HEK293 (cell line): ENCODE results near the gene NKG7.

Experiments used
- CTCF ChIA-PET: fragments of 350-600 bp; formaldehyde crosslinking; extraction: SDS; loops from one replicate; lab custom pipeline; 2021; ENCODE audit warnings: antibody characterized with exemption; lab: Yijun Ruan, JAX
- POLR2A ChIA-PET: fragments of 300-600 bp; formaldehyde crosslinking; extraction: SDS; loops from one replicate; lab custom pipeline; 2020; ENCODE audit warnings: antibody characterized with exemption, inconsistent platforms; lab: Yijun Ruan, JAX
- H3K27ac ChIP-seq: fragments of 200-500 bp; sonication (Bioruptor generic); 2 replicates; pipeline ENCODE4 v1.5.1; 2014; ENCODE audit warnings: low read depth, low read length, control low read depth, inconsistent platforms; ENCODE audit errors: extremely low read depth
- H3K36me3 ChIP-seq, 2 experiments: fragments of 200-500 bp in 1 of 2; sonication (Bioruptor generic) in 1 of 2; 1 replicate in 1 of 2; 2 replicates in 1 of 2; pipeline ENCODE4 v1.5.1; 2014 to 2017; ENCODE audit warnings: inconsistent platforms in 2 of 2, low read length in 2 of 2; ENCODE audit not compliant: control insufficient read depth in 2 of 2, insufficient read depth in 1 of 2
- H3K4me1 ChIP-seq: fragments of 200-500 bp; sonication (Bioruptor generic); 2 replicates; pipeline ENCODE4 v1.5.1; 2014; ENCODE audit warnings: mild to moderate bottlenecking, low read length, inconsistent platforms; ENCODE audit not compliant: control insufficient read depth, insufficient read depth
- H3K4me3 ChIP-seq: 2 replicates; pipeline ENCODE4 v1.5.1; 2011; ENCODE audit warnings: low read depth, mild to moderate bottlenecking, control low read depth, low read length, moderate library complexity
- H3K9me3 ChIP-seq: fragments of 200-500 bp; sonication (Bioruptor generic); 2 replicates; pipeline ENCODE4 v1.5.1; 2014; ENCODE audit warnings: low read depth, low read length, inconsistent platforms; ENCODE audit not compliant: control insufficient read depth, insufficient read depth
- MEIS1 ChIP-seq: sonication (generic); formaldehyde crosslinking; IDR thresholded peaks from 2 replicates; pipeline ENCODE4 v1.8.1; 2022; ENCODE audit warnings: missing genetic modification reagents, mild to moderate bottlenecking, borderline replicate concordance
- SALL2 ChIP-seq: fragments of 450-650 bp; formaldehyde crosslinking; IDR thresholded peaks from 2 replicates; pipeline ENCODE4 v1.5.0; 2017; ENCODE audit warnings: missing biosample characterization, mild to moderate bottlenecking, missing genetic modification characterization, borderline replicate concordance
- SCRT1 ChIP-seq: fragments of 450-650 bp; formaldehyde crosslinking; IDR thresholded peaks from 2 replicates; pipeline ENCODE4 v1.5.1; 2016; ENCODE audit warnings: missing biosample characterization, missing genetic modification characterization, borderline replicate concordance
- SETDB1 ChIP-seq: IDR thresholded peaks from one replicate; pipeline ENCODE4 v1.6.1; 2017; ENCODE audit warnings: mild to moderate bottlenecking, low read length, moderate library complexity, mixed read lengths; ENCODE audit not compliant: insufficient read length
- SP2 ChIP-seq: fragments of 450-650 bp; formaldehyde crosslinking; IDR thresholded peaks from 2 replicates; pipeline ENCODE4 v1.5.1; 2016; ENCODE audit warnings: missing biosample characterization, missing genetic modification characterization
- YY2 ChIP-seq: fragments of 450-650 bp; formaldehyde crosslinking; IDR thresholded peaks from 2 replicates; pipeline ENCODE4 v1.5.1; 2016; ENCODE audit warnings: missing biosample characterization, missing genetic modification characterization
- ZFHX2 ChIP-seq: fragments of 450-650 bp; formaldehyde crosslinking; conservative IDR thresholded peaks from 2 replicates; pipeline ENCODE4 v1.5.1; 2016; ENCODE audit warnings: missing biosample characterization, missing genetic modification characterization
- ZFP41 ChIP-seq: fragments of 450-650 bp; formaldehyde crosslinking; IDR thresholded peaks from 2 replicates; pipeline ENCODE4 v1.5.1; 2016; ENCODE audit warnings: missing biosample characterization, missing genetic modification characterization, borderline replicate concordance
- ZIC2 ChIP-seq: fragments of 450-650 bp; formaldehyde crosslinking; IDR thresholded peaks from 2 replicates; pipeline ENCODE4 v1.5.1; 2016; ENCODE audit warnings: missing biosample characterization, missing genetic modification characterization
- ZNF366 ChIP-seq: fragments of 450-650 bp; formaldehyde crosslinking; conservative IDR thresholded peaks from 2 replicates; pipeline ENCODE4 v1.5.1; 2016; ENCODE audit warnings: missing biosample characterization, missing genetic modification characterization
- ZNF426 ChIP-seq: fragments of 450-650 bp; formaldehyde crosslinking; IDR thresholded peaks from 2 replicates; pipeline ENCODE4 v1.5.1; 2017; ENCODE audit warnings: missing biosample characterization, missing genetic modification characterization, mild to moderate bottlenecking, inconsistent platforms, moderate library complexity
- ZNF433 ChIP-seq: fragments of 450-650 bp; formaldehyde crosslinking; IDR thresholded peaks from 2 replicates; pipeline ENCODE4 v1.5.1; 2016; ENCODE audit warnings: missing biosample characterization, missing genetic modification characterization, low read depth
- ZNF558 ChIP-seq: fragments of 450-650 bp; formaldehyde crosslinking; IDR thresholded peaks from 2 replicates; pipeline ENCODE4 v1.5.1; 2016; ENCODE audit warnings: missing biosample characterization, missing genetic modification characterization
- ZNF623 ChIP-seq: fragments of 450-650 bp; formaldehyde crosslinking; IDR thresholded peaks from 2 replicates; pipeline ENCODE4 v1.5.1; 2016; ENCODE audit warnings: missing biosample characterization, missing genetic modification characterization
- ZNF670 ChIP-seq: fragments of 450-650 bp; formaldehyde crosslinking; IDR thresholded peaks from 2 replicates; pipeline ENCODE4 v1.5.1; 2016; ENCODE audit warnings: missing biosample characterization, missing genetic modification characterization, low read depth
- ZNF768 ChIP-seq: fragments of 450-650 bp; formaldehyde crosslinking; IDR thresholded peaks from 2 replicates; pipeline ENCODE4 v1.5.1; 2018; ENCODE audit warnings: missing biosample characterization, mild to moderate bottlenecking, missing genetic modification characterization
- ZSCAN30 ChIP-seq: fragments of 450-650 bp; IDR thresholded peaks from 2 replicates; pipeline ENCODE4 v1.5.1; 2018; ENCODE audit warnings: missing biosample characterization, mild to moderate bottlenecking, missing genetic modification characterization, moderate library complexity
- TF ChIP-seq, protein P1 (sequence below): fragments of 450-650 bp; formaldehyde crosslinking; IDR thresholded peaks from 2 replicates; pipeline ENCODE4 v1.5.1; 2017; ENCODE audit warnings: missing biosample characterization, missing genetic modification characterization
- TF ChIP-seq, protein P2 (sequence below): fragments of 450-650 bp; formaldehyde crosslinking; IDR thresholded peaks from 2 replicates; pipeline ENCODE4 v1.5.1; 2016; ENCODE audit warnings: missing biosample characterization, missing genetic modification characterization
- TF ChIP-seq, protein P3 (sequence below): fragments of 450-650 bp; formaldehyde crosslinking; IDR thresholded peaks from 2 replicates; pipeline ENCODE4 v1.5.1; 2016; ENCODE audit warnings: missing biosample characterization, missing genetic modification characterization, low read depth
- TF ChIP-seq, protein P4 (sequence below): fragments of 450-650 bp; formaldehyde crosslinking; IDR thresholded peaks from 2 replicates; pipeline ENCODE4 v1.5.1; 2016; ENCODE audit warnings: missing biosample characterization, missing genetic modification characterization
- TF ChIP-seq, protein P5 (sequence below): fragments of 450-650 bp; formaldehyde crosslinking; IDR thresholded peaks from 2 replicates; pipeline ENCODE4 v1.5.1; 2017; ENCODE audit warnings: missing biosample characterization, missing genetic modification characterization

NKG7 gene

DNA sequence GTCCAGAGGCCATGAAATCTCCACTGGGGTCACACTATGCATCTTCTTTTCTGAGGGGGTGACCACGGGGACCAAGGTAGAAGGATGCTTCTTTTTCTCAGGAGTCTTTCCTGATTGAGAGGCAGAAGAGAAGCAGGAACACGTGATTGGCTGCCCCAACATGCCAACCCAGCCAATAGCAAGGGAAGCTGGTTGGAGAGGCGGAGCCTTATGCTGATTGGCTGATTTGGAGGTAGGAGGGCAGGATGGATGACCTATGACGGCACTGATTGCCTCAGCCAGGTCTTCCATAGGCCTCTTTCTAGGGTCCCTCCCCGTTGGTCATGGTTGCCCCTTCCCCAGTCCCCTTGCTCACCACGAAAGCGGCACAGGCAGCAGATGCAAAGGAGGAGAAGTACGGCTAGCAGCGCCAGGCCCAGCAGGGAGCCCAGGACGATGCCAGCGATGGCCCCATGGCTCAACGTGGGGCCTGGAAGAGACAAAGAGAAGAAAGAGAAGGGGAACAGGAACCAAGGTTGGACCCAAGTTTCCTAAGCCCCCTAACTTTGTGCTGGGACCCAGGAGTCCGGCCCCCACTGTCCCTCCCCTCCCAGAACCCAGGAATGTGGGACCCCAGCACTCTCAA, 38.5 kb downstream of the NKG7 start:
- no peaks in the 10 kb centered on the region for H3K9me3 ChIP-seq
- POLR2A ChIA-PET, result interaction anchor here (2.0 kb wide), 1 partner anchor 34 kb away, joined by 4 read pairs; no protein-coding TSS in a partner anchor
- H3K4me1 ChIP-seq, result no peaks in the 10 kb centered on the region
- TF ChIP-seq ZNF558 (tag by site-specific recombination) (no peak), SP2 (tag by site-specific recombination) (0 out of 2 replicates have a peak, but pooled peaks have one; percentile 19)
- TF ChIP-seq, protein P1, sequence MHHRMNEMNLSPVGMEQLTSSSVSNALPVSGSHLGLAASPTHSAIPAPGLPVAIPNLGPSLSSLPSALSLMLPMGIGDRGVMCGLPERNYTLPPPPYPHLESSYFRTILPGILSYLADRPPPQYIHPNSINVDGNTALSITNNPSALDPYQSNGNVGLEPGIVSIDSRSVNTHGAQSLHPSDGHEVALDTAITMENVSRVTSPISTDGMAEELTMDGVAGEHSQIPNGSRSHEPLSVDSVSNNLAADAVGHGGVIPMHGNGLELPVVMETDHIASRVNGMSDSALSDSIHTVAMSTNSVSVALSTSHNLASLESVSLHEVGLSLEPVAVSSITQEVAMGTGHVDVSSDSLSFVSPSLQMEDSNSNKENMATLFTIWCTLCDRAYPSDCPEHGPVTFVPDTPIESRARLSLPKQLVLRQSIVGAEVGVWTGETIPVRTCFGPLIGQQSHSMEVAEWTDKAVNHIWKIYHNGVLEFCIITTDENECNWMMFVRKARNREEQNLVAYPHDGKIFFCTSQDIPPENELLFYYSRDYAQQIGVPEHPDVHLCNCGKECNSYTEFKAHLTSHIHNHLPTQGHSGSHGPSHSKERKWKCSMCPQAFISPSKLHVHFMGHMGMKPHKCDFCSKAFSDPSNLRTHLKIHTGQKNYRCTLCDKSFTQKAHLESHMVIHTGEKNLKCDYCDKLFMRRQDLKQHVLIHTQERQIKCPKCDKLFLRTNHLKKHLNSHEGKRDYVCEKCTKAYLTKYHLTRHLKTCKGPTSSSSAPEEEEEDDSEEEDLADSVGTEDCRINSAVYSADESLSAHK (tag by site-specific recombination), result no peak
- no peak overlapping the region for H3K4me3 ChIP-seq
- H3K27ac ChIP-seq, result no peak overlapping the region
- CTCF ChIA-PET, result interaction anchor here (0.6 to 1.4 kb wide), 2 partner anchors 73 to 140 kb away, joined by 5 read pairs; no protein-coding TSS in a partner anchor
- no peaks in the 10 kb centered on the region for H3K36me3 ChIP-seq

DNA sequence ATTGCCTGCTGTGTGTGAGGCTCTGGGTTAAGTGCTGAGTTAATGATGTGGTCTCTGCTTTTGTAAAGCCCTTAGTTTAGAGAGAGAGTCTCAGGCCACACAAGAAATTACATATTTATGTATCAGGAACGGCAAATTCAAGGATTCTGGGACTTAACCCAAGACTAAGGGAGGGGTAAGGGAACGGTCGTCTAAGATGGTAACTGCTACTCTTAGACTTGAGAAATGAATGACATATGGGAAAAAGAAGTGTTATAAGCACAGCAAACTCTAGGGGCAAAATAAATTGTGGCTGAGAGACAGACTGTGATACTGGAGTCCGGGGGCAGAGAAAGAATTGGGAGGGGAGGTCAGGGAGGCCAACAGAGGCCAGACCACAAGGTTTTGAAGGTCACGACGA, 40.7 kb downstream of the NKG7 start:
- Histone ChIP-seq H3K4me3 (no peak overlapping the region), H3K27ac (no peak overlapping the region), H3K36me3 (no peaks in the 10 kb centered on the region), H3K4me1 (no peaks in the 10 kb centered on the region), H3K9me3 (no peaks in the 10 kb centered on the region)
- ChIA-PET POLR2A (no interaction called here), CTCF (interaction anchor here (0.5 to 1.2 kb wide), 5 partner anchors 8 to 1095 kb away, joined by 3 to 4 read pairs (median 3); no protein-coding TSS in a partner anchor)
- TF ChIP-seq SCRT1 (tag by site-specific recombination) (no peak), ZNF768 (tag by site-specific recombination) (no peak), SALL2 (tag by site-specific recombination) (no peak), ZNF366 (tag by site-specific recombination) (no peak), ZIC2 (no peak)

DNA sequence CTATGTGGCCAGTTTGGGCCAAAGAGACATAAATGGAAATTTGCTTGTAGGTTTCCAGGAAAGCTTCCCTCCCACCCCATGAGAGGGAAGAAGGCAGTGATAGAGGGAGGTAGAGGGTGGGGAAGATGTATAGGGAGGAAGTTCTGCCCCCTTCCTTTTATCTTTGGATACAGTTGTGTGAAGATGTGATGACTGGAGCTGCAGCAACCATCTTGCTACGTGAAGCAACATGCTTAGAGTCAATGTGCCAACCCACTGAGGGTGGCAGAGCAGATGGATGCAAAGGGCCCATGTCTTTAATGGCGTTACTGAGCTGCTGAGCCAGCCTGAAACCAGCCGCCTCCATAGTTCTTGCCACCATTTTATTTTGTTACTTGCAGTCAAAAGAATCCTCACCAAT, 41.3 kb downstream of the NKG7 start:
- POLR2A ChIA-PET, result interaction anchor here (0.6 to 1.0 kb wide), 2 partner anchors 8 to 1477 kb away, joined by 3 to 4 read pairs; no protein-coding TSS in a partner anchor
- Histone ChIP-seq H3K9me3 (no peaks in the 10 kb centered on the region), H3K4me1 (no peaks in the 10 kb centered on the region), H3K27ac (no peak overlapping the region), H3K36me3 (no peaks in the 10 kb centered on the region), H3K4me3 (no peak overlapping the region)
- CTCF ChIA-PET, result interaction anchor here (0.6 to 1.2 kb wide), 3 partner anchors 8 to 48 kb away, joined by 3 to 4 read pairs (median 3); no protein-coding TSS in a partner anchor
- TF ChIP-seq, protein P2, sequence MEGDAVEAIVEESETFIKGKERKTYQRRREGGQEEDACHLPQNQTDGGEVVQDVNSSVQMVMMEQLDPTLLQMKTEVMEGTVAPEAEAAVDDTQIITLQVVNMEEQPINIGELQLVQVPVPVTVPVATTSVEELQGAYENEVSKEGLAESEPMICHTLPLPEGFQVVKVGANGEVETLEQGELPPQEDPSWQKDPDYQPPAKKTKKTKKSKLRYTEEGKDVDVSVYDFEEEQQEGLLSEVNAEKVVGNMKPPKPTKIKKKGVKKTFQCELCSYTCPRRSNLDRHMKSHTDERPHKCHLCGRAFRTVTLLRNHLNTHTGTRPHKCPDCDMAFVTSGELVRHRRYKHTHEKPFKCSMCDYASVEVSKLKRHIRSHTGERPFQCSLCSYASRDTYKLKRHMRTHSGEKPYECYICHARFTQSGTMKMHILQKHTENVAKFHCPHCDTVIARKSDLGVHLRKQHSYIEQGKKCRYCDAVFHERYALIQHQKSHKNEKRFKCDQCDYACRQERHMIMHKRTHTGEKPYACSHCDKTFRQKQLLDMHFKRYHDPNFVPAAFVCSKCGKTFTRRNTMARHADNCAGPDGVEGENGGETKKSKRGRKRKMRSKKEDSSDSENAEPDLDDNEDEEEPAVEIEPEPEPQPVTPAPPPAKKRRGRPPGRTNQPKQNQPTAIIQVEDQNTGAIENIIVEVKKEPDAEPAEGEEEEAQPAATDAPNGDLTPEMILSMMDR, result no peak
- TF ChIP-seq ZNF433 (tag by site-specific recombination), result no peak
- TF ChIP-seq, protein P3, sequence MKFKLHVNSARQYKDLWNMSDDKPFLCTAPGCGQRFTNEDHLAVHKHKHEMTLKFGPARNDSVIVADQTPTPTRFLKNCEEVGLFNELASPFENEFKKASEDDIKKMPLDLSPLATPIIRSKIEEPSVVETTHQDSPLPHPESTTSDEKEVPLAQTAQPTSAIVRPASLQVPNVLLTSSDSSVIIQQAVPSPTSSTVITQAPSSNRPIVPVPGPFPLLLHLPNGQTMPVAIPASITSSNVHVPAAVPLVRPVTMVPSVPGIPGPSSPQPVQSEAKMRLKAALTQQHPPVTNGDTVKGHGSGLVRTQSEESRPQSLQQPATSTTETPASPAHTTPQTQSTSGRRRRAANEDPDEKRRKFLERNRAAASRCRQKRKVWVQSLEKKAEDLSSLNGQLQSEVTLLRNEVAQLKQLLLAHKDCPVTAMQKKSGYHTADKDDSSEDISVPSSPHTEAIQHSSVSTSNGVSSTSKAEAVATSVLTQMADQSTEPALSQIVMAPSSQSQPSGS (tag by site-specific recombination), result no peak
- TF ChIP-seq ZSCAN30 (tag by site-specific recombination), result no peak
- TF ChIP-seq ZNF623 (tag by site-specific recombination), result no peak
- TF ChIP-seq YY2 (tag by site-specific recombination), result no peak
- no peak for TF ChIP-seq SETDB1
- TF ChIP-seq ZFP41, result no peak
- TF ChIP-seq, protein P4, sequence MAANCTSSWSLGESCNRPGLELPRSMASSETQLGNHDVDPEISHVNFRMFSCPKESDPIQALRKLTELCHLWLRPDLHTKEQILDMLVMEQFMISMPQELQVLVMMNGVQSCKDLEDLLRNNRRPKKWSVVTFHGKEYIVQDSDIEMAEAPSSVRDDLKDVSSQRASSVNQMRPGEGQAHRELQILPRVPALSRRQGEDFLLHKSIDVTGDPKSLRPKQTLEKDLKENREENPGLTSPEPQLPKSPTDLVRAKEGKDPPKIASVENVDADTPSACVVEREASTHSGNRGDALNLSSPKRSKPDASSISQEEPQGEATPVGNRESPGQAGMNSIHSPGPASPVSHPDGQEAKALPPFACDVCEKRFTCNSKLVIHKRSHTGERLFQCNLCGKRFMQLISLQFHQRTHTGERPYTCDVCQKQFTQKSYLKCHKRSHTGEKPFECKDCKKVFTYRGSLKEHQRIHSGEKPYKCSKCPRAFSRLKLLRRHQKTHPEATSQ (tag by site-specific recombination), result no peak
- TF ChIP-seq, protein P5, sequence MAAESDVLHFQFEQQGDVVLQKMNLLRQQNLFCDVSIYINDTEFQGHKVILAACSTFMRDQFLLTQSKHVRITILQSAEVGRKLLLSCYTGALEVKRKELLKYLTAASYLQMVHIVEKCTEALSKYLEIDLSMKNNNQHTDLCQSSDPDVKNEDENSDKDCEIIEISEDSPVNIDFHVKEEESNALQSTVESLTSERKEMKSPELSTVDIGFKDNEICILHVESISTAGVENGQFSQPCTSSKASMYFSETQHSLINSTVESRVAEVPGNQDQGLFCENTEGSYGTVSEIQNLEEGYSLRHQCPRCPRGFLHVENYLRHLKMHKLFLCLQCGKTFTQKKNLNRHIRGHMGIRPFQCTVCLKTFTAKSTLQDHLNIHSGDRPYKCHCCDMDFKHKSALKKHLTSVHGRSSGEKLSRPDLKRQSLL, result no peak
- TF ChIP-seq ZNF670 (tag by site-specific recombination), result no peak
- TF ChIP-seq MEIS1 (CRISPR knock-in tag), result no peak
- TF ChIP-seq ZFHX2, result no peak
- no peak for TF ChIP-seq ZNF426
